Ishikawa (cell line): ENCODE data around the gene CELF2.

Source experiments
- CEBPB ChIP-seq: IDR thresholded peaks from 2 replicates; pipeline ENCODE4 v1.6.1; 2012
- CREB1 ChIP-seq: IDR thresholded peaks from 2 replicates; pipeline ENCODE4 v1.6.1; 2012; ENCODE audit warnings: low read depth
- EGR1 ChIP-seq: IDR thresholded peaks from 2 replicates; pipeline ENCODE4 v1.6.1; 2012
- EP300 ChIP-seq: IDR thresholded peaks from 2 replicates; pipeline ENCODE4 v1.6.1; 2012; ENCODE audit warnings: borderline replicate concordance
- FOXM1 ChIP-seq: IDR thresholded peaks from 2 replicates; pipeline ENCODE4 v1.6.1; 2012; ENCODE audit warnings: low read depth, borderline replicate concordance
- MAX ChIP-seq: IDR thresholded peaks from 2 replicates; pipeline ENCODE4 v1.6.1; 2012
- NFIC ChIP-seq: IDR thresholded peaks from 2 replicates; pipeline ENCODE4 v1.6.1; 2012
- RAD21 ChIP-seq: IDR thresholded peaks from 2 replicates; pipeline ENCODE4 v1.6.1; 2012; ENCODE audit warnings: low read depth
- REST ChIP-seq: IDR thresholded peaks from 2 replicates; pipeline ENCODE4 v1.6.1; 2012; ENCODE audit warnings: low read depth, mild to moderate bottlenecking
- TAF1 ChIP-seq: IDR thresholded peaks from 2 replicates; pipeline ENCODE4 v1.6.1; 2012; ENCODE audit warnings: low read depth, mild to moderate bottlenecking
- TCF12 ChIP-seq: IDR thresholded peaks from 2 replicates; pipeline ENCODE4 v1.6.1; 2012; ENCODE audit warnings: low read depth
- TEAD4 ChIP-seq: IDR thresholded peaks from 2 replicates; pipeline ENCODE4 v1.6.1; 2012
- USF1 ChIP-seq: IDR thresholded peaks from 2 replicates; pipeline ENCODE4 v1.6.1; 2012
- YY1 ChIP-seq: IDR thresholded peaks from 2 replicates; pipeline ENCODE4 v1.6.1; 2012; ENCODE audit warnings: low read depth
- ZBTB7A ChIP-seq: IDR thresholded peaks from 2 replicates; pipeline ENCODE4 v1.6.1; 2012; ENCODE audit warnings: low read depth

The CELF2 gene

GRCh38 chr10:11007476-11008020 lies 10.1 kb upstream of the CELF2 start:
- TF ChIP-seq CREB1 (no peak), REST (no peak), FOXM1 (no peak), USF1 (no peak), TAF1 (no peak), EGR1 (no peak), ZBTB7A (no peak), EP300 (no peak), NFIC (no peak), CEBPB (no peak), RAD21 (no peak), TCF12 (no peak), TEAD4 (no peak), YY1 (no peak), MAX (no peak)

GRCh38 chr10:11009471-11010308 lies 8.0 kb upstream of the CELF2 start:
- TF ChIP-seq CREB1 (no peak), EP300 (no peak), REST (no peak), TAF1 (no peak), CEBPB (no peak), FOXM1 (no peak), NFIC (no peak), ZBTB7A (no peak), USF1 (no peak), TCF12 (no peak), YY1 (no peak), MAX (no peak), EGR1 (no peak), RAD21 (no peak), TEAD4 (no peak)

GRCh38 chr10:11010582-11010981 lies 7.1 kb upstream of the CELF2 start:
- TF ChIP-seq REST (no peak), MAX (no peak), TCF12 (no peak), FOXM1 (no peak)

- TF ChIP-seq YY1, result no peak
- no peak for TF ChIP-seq TAF1
- no peak for TF ChIP-seq CREB1
- no peak for TF ChIP-seq MAX
- TF ChIP-seq EP300, result no peak
- TF ChIP-seq RAD21, result no peak
- TF ChIP-seq ZBTB7A, result no peak
- no peak for TF ChIP-seq NFIC
- no peak for TF ChIP-seq REST
- TF ChIP-seq USF1, result no peak
- no peak for TF ChIP-seq TEAD4
- no peak for TF ChIP-seq EGR1
These were observed 6.2 kb upstream of the CELF2 start for GRCh38 chr10:11011436-11011835.
